B cell (primary cell): ENCODE results near the gene NHSL2. TPM values are rescaled to one million over a fixed set of nuclear protein-coding genes. Genes with fewer than 3 reads are reported as not detected.

Experiments used
- ATAC-seq: fragments of 200-7000 bp; cut with Tn5 transposase; one replicate; pipeline ENCODE4 v1.10.0; 2021; ENCODE audit warnings: low read depth, mild to moderate bottlenecking, moderate number of reproducible peaks, moderate library complexity
- CTCF ChIA-PET: fragments of 350-600 bp; sonication (Branson Sonifier 250); formaldehyde crosslinking; loops from one replicate; lab custom pipeline; 2021; ENCODE audit warnings: antibody characterized with exemption, inconsistent platforms; lab: Charles Lee
- POLR2A ChIA-PET: fragments of 350-600 bp; sonication (Branson Sonifier 250); formaldehyde crosslinking; loops from one replicate; lab custom pipeline; 2021; ENCODE audit warnings: antibody characterized with exemption; lab: Charles Lee
- DNase-seq: peaks from one replicate; pipeline ENCODE4 v3.0.0; 2013
- H2AFZ ChIP-seq: 2 replicates; pipeline ENCODE4 v1.6.1; 2012; ENCODE audit warnings: mild to moderate bottlenecking, low read depth, low read length; ENCODE audit not compliant: insufficient read depth, poor library complexity, severe bottlenecking
- H3K27ac ChIP-seq, 2 donors: 1 replicate in 1 of 2; 2 replicates in 1 of 2; pipeline ENCODE4 v1.5.1; 2012 to 2013; ENCODE audit warnings: low read length in 2 of 2, mild to moderate bottlenecking in 2 of 2, moderate library complexity in 1 of 2
- H3K27me3 ChIP-seq, 4 experiments: fragments of 200-600 bp in 1 of 4; sonication (generic) in 1 of 4; replicated peaks in 1 of 4; 1 replicate in 2 of 4; 2 replicates in 2 of 4; pipeline versions ENCODE4 v1.6.1 to v1.7.0; 2013 to 2016; ENCODE audit warnings: low read length in 3 of 4, mild to moderate bottlenecking in 2 of 4, mixed read lengths in 1 of 4, moderate library complexity in 1 of 4; ENCODE audit not compliant: insufficient read depth in 4 of 4, control insufficient read depth in 3 of 4; ENCODE audit errors: control extremely low read depth in 1 of 4
- H3K36me3 ChIP-seq, 2 experiments: replicated peaks in 1 of 2; 1 replicate in 1 of 2; 2 replicates in 1 of 2; pipeline versions ENCODE4 v1.6.1 to v1.7.1; 2013; ENCODE audit warnings: low read length in 1 of 2; ENCODE audit not compliant: insufficient read depth in 2 of 2, control insufficient read depth in 1 of 2; ENCODE audit errors: control extremely low read depth in 1 of 2, extremely low read depth in 1 of 2
- H3K4me1 ChIP-seq, 2 donors: fragments of 200-600 bp in 1 of 2; sonication (generic) in 1 of 2; 1 replicate in 1 of 2; 2 replicates in 1 of 2; pipeline versions ENCODE4 v1.5.1 to v1.6.1; 2013 to 2017; ENCODE audit warnings: low read length in 2 of 2; ENCODE audit not compliant: control insufficient read depth in 2 of 2, insufficient read depth in 2 of 2
- H3K4me2 ChIP-seq: replicated peaks from 2 replicates; pipeline ENCODE3; 2012; ENCODE audit warnings: mild to moderate bottlenecking, low read depth, low read length; ENCODE audit not compliant: poor library complexity, severe bottlenecking
- H3K4me3 ChIP-seq, 5 experiments: fragments of 200-600 bp in 1 of 5; sonication (generic) in 1 of 5; 1 replicate in 3 of 5; 2 replicates in 2 of 5; pipeline versions ENCODE4 v1.5.1 to v1.7.0; 2011 to 2016; ENCODE audit warnings: low read length in 4 of 5, mild to moderate bottlenecking in 4 of 5, low read depth in 2 of 5, control low read depth in 1 of 5, moderate library complexity in 1 of 5; ENCODE audit not compliant: insufficient read depth in 1 of 5; ENCODE audit errors: control extremely low read depth in 1 of 5, extremely low read depth in 1 of 5
- H3K79me2 ChIP-seq: fragments of 200-600 bp; sonication (generic); one replicate; pipeline ENCODE4 v1.6.0; 2016; ENCODE audit warnings: low read length; ENCODE audit not compliant: control insufficient read depth, insufficient read depth
- H3K9ac ChIP-seq: fragments of 200-600 bp; sonication (generic); 2 replicates; pipeline ENCODE4 v1.6.1; 2017; ENCODE audit warnings: mild to moderate bottlenecking, low read length, moderate library complexity
- H3K9me3 ChIP-seq, 3 donors: one replicate each; pipeline versions ENCODE4 v1.6.1 to v1.7.1; 2013; ENCODE audit warnings: low read length in 2 of 3; ENCODE audit not compliant: control insufficient read depth in 2 of 3, insufficient read depth in 1 of 3; ENCODE audit errors: control extremely low read depth in 1 of 3
- H4K20me1 ChIP-seq: 2 replicates; pipeline ENCODE4 v1.6.0; 2012; ENCODE audit warnings: mild to moderate bottlenecking, low read length; ENCODE audit not compliant: insufficient read depth, control insufficient read depth, poor library complexity, severe bottlenecking
- H3K27ac Mint-ChIP-seq: one replicate; pipeline ENCODE4 v1.8.0; 2021; ENCODE audit warnings: mixed read lengths
- H3K27me3 Mint-ChIP-seq: one replicate; pipeline ENCODE4 v1.8.0; 2021; ENCODE audit warnings: mixed read lengths
- H3K4me1 Mint-ChIP-seq: one replicate; pipeline ENCODE4 v1.8.0; 2021; ENCODE audit warnings: mixed read lengths
- H3K4me3 Mint-ChIP-seq: one replicate; pipeline ENCODE4 v1.8.0; 2021; ENCODE audit warnings: mixed read lengths
- H3K9me3 Mint-ChIP-seq: one replicate; pipeline ENCODE4 v1.8.0; 2022; ENCODE audit warnings: mixed read lengths; ENCODE audit not compliant: insufficient read depth
- EZH2 ChIP-seq: IDR thresholded peaks from 2 replicates; pipeline ENCODE4 v1.6.1; 2012; ENCODE audit warnings: borderline replicate concordance, low read depth, mild to moderate bottlenecking, moderate library complexity, low read length; ENCODE audit not compliant: insufficient read depth, poor library complexity, severe bottlenecking
- WGBS: methylation state at CpG from one replicate; pipeline ENCODE4 v1.1.5; 2013; ENCODE audit warnings: missing lambda C conversion rate; ENCODE audit not compliant: insufficient coverage; 5-methylcytosine and 5-hydroxymethylcytosine counted together
- intact Hi-C: fragments of 100-400 bp; cut with micrococcal nuclease; formaldehyde crosslinking; loops from one replicate; pipeline ENCODE4 v1.10.0; 2022
- polyA plus RNA-seq: library from polyadenylated mRNA; depleted of rRNA; stranded (reverse); fragments of >200 nt; gene quantifications from 2 replicates; pipeline ENCODE4 v1.2.3, GENCODE V29; 2012
- total RNA-seq, 2 donors: library from RNA; stranded (reverse); fragments of 120-200 nt in 1 of 2; gene quantifications; 1 replicate in 1 of 2; 2 replicates in 1 of 2; pipeline versions ENCODE4 v1.2.3 to v1.2.4, GENCODE V29; 2013 to 2022
- TF ChIP-seq, protein P1 (sequence below): fragments of 200-600 bp; IDR thresholded peaks from one replicate; pipeline ENCODE4 v1.8.0; 2022; ENCODE audit warnings: antibody characterized with exemption, mild to moderate bottlenecking

The NHSL2 gene
- total and polyA plus RNA-seq, 2 donors (not counting 1 experiment from before 2014, with no cell fraction given) = 0.16 to 1.7 TPM

DNA sequence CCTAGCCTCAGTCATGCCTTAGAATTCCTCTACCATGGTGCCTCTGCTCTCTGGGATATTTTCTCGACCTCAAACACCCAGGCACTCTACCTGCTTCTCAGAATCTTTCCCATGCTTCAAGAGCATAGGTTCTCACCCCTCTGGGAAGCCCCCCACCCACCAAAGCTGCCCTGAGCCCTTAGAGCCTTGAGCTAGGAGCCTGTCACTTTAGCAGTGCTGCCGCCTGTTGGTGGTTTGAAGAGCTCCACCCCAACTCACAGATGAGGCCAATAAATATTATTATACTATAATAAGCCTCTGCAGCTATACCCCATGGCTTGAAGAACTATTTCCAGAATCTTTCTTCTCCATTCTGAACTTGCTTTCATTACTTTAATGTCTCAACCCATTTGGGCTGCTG is 111.3 kb downstream of the NHSL2 start:
- Mint-ChIP-seq H3K4me3 (no peak overlapping the region), H3K27ac (no peak overlapping the region), H3K27me3 (peaks cover 5% of the 10 kb centered on the region), H3K9me3 (no peaks in the 10 kb centered on the region), H3K4me1 (peaks cover 9% of the 10 kb centered on the region)
- Histone ChIP-seq H3K36me3 (no peaks in the 10 kb centered on the region), H3K4me1 (peaks cover 13 to 22% of the 10 kb centered on the region in 2 donors), H3K27me3 (peaks cover 0 to 24% (median 18%) of the 10 kb centered on the region in 4 experiments), H2AFZ (no peak overlapping the region), H3K27ac (no peak overlapping the region), H3K4me3 (no peak overlapping the region), H3K9me3 (peaks cover 0 to 3% (median 0%) of the 10 kb centered on the region in 3 donors), H3K4me2 (no peak overlapping the region), H3K79me2 (no peaks in the 10 kb centered on the region), H3K9ac (no peak overlapping the region), H4K20me1 (no peaks in the 10 kb centered on the region)
- TF ChIP-seq, protein P1, sequence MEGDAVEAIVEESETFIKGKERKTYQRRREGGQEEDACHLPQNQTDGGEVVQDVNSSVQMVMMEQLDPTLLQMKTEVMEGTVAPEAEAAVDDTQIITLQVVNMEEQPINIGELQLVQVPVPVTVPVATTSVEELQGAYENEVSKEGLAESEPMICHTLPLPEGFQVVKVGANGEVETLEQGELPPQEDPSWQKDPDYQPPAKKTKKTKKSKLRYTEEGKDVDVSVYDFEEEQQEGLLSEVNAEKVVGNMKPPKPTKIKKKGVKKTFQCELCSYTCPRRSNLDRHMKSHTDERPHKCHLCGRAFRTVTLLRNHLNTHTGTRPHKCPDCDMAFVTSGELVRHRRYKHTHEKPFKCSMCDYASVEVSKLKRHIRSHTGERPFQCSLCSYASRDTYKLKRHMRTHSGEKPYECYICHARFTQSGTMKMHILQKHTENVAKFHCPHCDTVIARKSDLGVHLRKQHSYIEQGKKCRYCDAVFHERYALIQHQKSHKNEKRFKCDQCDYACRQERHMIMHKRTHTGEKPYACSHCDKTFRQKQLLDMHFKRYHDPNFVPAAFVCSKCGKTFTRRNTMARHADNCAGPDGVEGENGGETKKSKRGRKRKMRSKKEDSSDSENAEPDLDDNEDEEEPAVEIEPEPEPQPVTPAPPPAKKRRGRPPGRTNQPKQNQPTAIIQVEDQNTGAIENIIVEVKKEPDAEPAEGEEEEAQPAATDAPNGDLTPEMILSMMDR = peak; percentile 23
- no peak for TF ChIP-seq EZH2
- WGBS = no CpG with 5 or more reads among the region's 2 CpGs
- no peak for ATAC-seq
- no peak for DNase-seq
- ChIA-PET CTCF (interaction anchor here (0.8 to 6.8 kb wide), 7 partner anchors 9 to 109 kb away, joined by 3 to 108 read pairs (median 4); partner anchors contain the start of gene RTL5), POLR2A (no interaction called here)
- intact Hi-C loops = no loop called here

DNA sequence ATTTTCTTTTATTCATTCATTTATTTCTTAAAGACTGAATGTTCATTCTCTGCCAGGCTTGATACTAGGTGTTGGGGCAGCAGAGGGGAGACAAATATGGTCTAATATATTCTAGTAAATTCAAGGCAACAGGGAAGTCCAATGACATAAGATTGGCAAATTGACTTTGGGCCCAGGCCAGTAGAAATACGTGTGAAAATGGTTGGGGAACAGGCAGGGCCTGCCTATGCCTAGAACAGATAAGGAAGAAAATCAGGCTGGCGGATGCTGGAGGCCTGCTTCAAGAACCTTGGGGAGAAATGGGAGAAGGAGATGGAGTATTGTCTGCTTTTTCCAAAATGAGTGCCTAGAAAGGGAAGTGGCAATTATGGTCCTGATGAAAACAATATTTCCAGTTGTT is 112.4 kb downstream of the NHSL2 start:
- Histone ChIP-seq H3K9ac (no peak overlapping the region), H3K4me2 (no peak overlapping the region), H3K4me3 (no peak overlapping the region), H3K9me3 (peaks cover 0 to 3% (median 0%) of the 10 kb centered on the region in 3 donors), H2AFZ (no peak overlapping the region), H3K27me3 (peaks cover 0 to 15% (median 12%) of the 10 kb centered on the region in 4 experiments), H3K79me2 (no peaks in the 10 kb centered on the region), H4K20me1 (no peaks in the 10 kb centered on the region), H3K36me3 (no peaks in the 10 kb centered on the region), H3K4me1 (peaks cover 13 to 22% of the 10 kb centered on the region in 2 donors), H3K27ac (no peak overlapping the region)
- no peaks in the 10 kb centered on the region for H3K9me3 Mint-ChIP-seq
- ChIA-PET CTCF (interaction anchor here (1.1 to 6.8 kb wide), 6 partner anchors 8 to 254 kb away, joined by 3 to 108 read pairs (median 4); partner anchors contain the start of genes RPS4X and RTL5), POLR2A (no interaction called here)
- H3K4me3 Mint-ChIP-seq = no peak overlapping the region
- no peak for TF ChIP-seq EZH2
- TF ChIP-seq, protein P1 = no peak
- H3K27ac Mint-ChIP-seq = no peak overlapping the region
- WGBS = 75% methylated on average over 2 of the region's 2 CpGs
- H3K27me3 Mint-ChIP-seq = peaks cover 5% of the 10 kb centered on the region
- intact Hi-C loops = no loop called here
- ATAC-seq (no peak), DNase-seq (no peak)
- peaks cover 9% of the 10 kb centered on the region for H3K4me1 Mint-ChIP-seq
